GM23338 (cell line): Measurements from ENCODE around the gene HTR3E. TPM values are rescaled to one million over a fixed set of nuclear protein-coding genes. Genes with fewer than 3 reads are reported as not detected.

Source experiments
- ATAC-seq: fragments of 200-7000 bp; cut with Tn5 transposase; 3 replicates; pipeline ENCODE4 v1.9.1; 2020
- DNase-seq: peaks from one replicate; pipeline ENCODE4 v3.0.0-alpha.2; 2015; ENCODE audit warnings: low spot score
- H2AFZ ChIP-seq: fragments of 200-600 bp; sonication (generic); 2 replicates; pipeline ENCODE4 v1.8.0; 2016; ENCODE audit warnings: antibody characterized with exemption, mild to moderate bottlenecking, moderate library complexity
- H3F3A ChIP-seq: fragments of 200-600 bp; sonication (generic); replicated peaks from 2 replicates; pipeline ENCODE4 v1.8.0; 2017; ENCODE audit warnings: antibody characterized with exemption, mixed run types, low read depth
- H3K27ac ChIP-seq: fragments of 200-600 bp; sonication (generic); 2 replicates; pipeline ENCODE4 v1.6.1; 2016; ENCODE audit warnings: low read depth
- H3K27me3 ChIP-seq: fragments of 200-600 bp; sonication (generic); 2 replicates; pipeline ENCODE4 v1.8.0; 2016; ENCODE audit warnings: mild to moderate bottlenecking, mixed run types, moderate library complexity; ENCODE audit not compliant: insufficient read depth
- H3K36me3 ChIP-seq: fragments of 200-600 bp; sonication (generic); 2 replicates; pipeline ENCODE4 v1.8.0; 2016; ENCODE audit warnings: mild to moderate bottlenecking; ENCODE audit not compliant: insufficient read depth
- H3K4me1 ChIP-seq: fragments of 200-600 bp; sonication (generic); 2 replicates; pipeline ENCODE4 v1.8.0; 2016; ENCODE audit warnings: mild to moderate bottlenecking, moderate library complexity; ENCODE audit not compliant: insufficient read depth
- H3K4me2 ChIP-seq: fragments of 200-600 bp; sonication (generic); 2 replicates; pipeline ENCODE4 v1.7.1; 2017; ENCODE audit warnings: mixed run types
- H3K4me3 ChIP-seq: fragments of 200-600 bp; sonication (generic); 2 replicates; pipeline ENCODE4 v1.6.1; 2016; ENCODE audit warnings: mixed run types
- H3K79me2 ChIP-seq: fragments of 200-600 bp; sonication (generic); replicated peaks from 2 replicates; pipeline ENCODE4 v1.8.0; 2017; ENCODE audit warnings: mild to moderate bottlenecking; ENCODE audit not compliant: insufficient read depth
- H3K9me2 ChIP-seq: fragments of 200-600 bp; sonication (generic); 2 replicates; pipeline ENCODE4 v1.8.0; 2017; ENCODE audit not compliant: insufficient read depth
- H4K20me1 ChIP-seq: fragments of 200-600 bp; sonication (generic); replicated peaks from 2 replicates; pipeline ENCODE4 v1.8.0; 2017; ENCODE audit warnings: mild to moderate bottlenecking; ENCODE audit not compliant: insufficient read depth
- H3K27ac Mint-ChIP-seq: 2 replicates; pipeline ENCODE4 v1.8.0; 2020; ENCODE audit warnings: inconsistent platforms, mild to moderate bottlenecking, moderate library complexity, mixed read lengths
- H3K27me3 Mint-ChIP-seq: 3 replicates; pipeline ENCODE4 v1.8.0; 2022; ENCODE audit warnings: low read depth, mild to moderate bottlenecking, moderate library complexity, mixed read lengths, inconsistent platforms; ENCODE audit not compliant: insufficient read depth, poor library complexity
- H3K36me3 Mint-ChIP-seq: 3 replicates; pipeline ENCODE4 v1.8.0; 2021; ENCODE audit warnings: low read depth, mild to moderate bottlenecking, inconsistent platforms, moderate library complexity, mixed read lengths
- H3K4me1 Mint-ChIP-seq: 3 replicates; pipeline ENCODE4 v1.8.0; 2020; ENCODE audit warnings: mild to moderate bottlenecking, inconsistent platforms, mixed read lengths
- H3K4me3 Mint-ChIP-seq: 3 replicates; pipeline ENCODE4 v1.8.0; 2021; ENCODE audit warnings: moderate library complexity, mild to moderate bottlenecking, inconsistent platforms, mixed read lengths
- H3K9me3 Mint-ChIP-seq: 3 replicates; pipeline ENCODE4 v1.8.0; 2020; ENCODE audit warnings: moderate library complexity, mild to moderate bottlenecking, inconsistent platforms, mixed read lengths
- CREB1 ChIP-seq: fragments of 250-450 bp; sonication (Bioruptor Pico); IDR thresholded peaks from 2 replicates; pipeline ENCODE4 v1.5.0; 2020; ENCODE audit warnings: low read depth, mild to moderate bottlenecking, moderate library complexity
- EZH2 ChIP-seq: fragments of 200-600 bp; sonication (generic); IDR thresholded peaks from one replicate; pipeline ENCODE4 v1.8.0; 2017; ENCODE audit warnings: antibody characterized with exemption, mild to moderate bottlenecking, low read depth; ENCODE audit not compliant: unreplicated experiment
- JUNB ChIP-seq: IDR thresholded peaks from one replicate; pipeline ENCODE4 v1.6.1; 2016; ENCODE audit warnings: antibody characterized with exemption; ENCODE audit not compliant: unreplicated experiment
- STAT1 ChIP-seq: IDR thresholded peaks from one replicate; pipeline ENCODE4 v1.6.1; 2016; ENCODE audit warnings: antibody characterized with exemption; ENCODE audit not compliant: unreplicated experiment
- ZNF114 ChIP-seq: fragments of 250-450 bp; sonication (Bioruptor Pico); IDR thresholded peaks from 2 replicates; pipeline ENCODE4 v1.5.0; 2020; ENCODE audit warnings: mild to moderate bottlenecking, moderate library complexity
- ZNF331 ChIP-seq: fragments of 250-450 bp; sonication (Bioruptor Pico); IDR thresholded peaks from 2 replicates; pipeline ENCODE4 v1.5.0; 2020; ENCODE audit warnings: low read depth, mild to moderate bottlenecking, moderate library complexity
- polyA plus RNA-seq: library from polyadenylated mRNA; unstranded; fragments of >200 nt; fragmentation: Nextera tagmentation; extraction: Ambion mirVana; gene quantifications from 2 replicates; pipeline ENCODE4 v1.2.1, GENCODE V29; 2016
- total RNA-seq: library from RNA; depleted of rRNA; stranded (reverse); fragments of >200 nt; shearing (Covaris generic); gene quantifications from 2 replicates; pipeline ENCODE4 v1.2.3, GENCODE V29; 2014
- TF ChIP-seq, protein P1 (sequence below), 2 experiments: fragments of 200-600 bp in 1 of 2; sonication (generic) in 1 of 2; conservative IDR thresholded peaks; 2 replicates each; pipeline versions ENCODE4 v1.5.1 to v1.6.1; 2016 to 2017; ENCODE audit warnings: antibody characterized with exemption in 2 of 2, low read depth in 2 of 2, mild to moderate bottlenecking in 2 of 2, moderate library complexity in 1 of 2
- TF ChIP-seq, protein P2 (sequence below): IDR thresholded peaks from one replicate; pipeline ENCODE4 v1.6.1; 2018; ENCODE audit warnings: antibody characterized with exemption; ENCODE audit not compliant: unreplicated experiment
- TF ChIP-seq, protein P3 (sequence below): fragments of 250-450 bp; sonication (Bioruptor Pico); IDR thresholded peaks from 2 replicates; pipeline ENCODE4 v1.5.0; 2020; ENCODE audit warnings: mild to moderate bottlenecking, moderate library complexity

Gene HTR3E
- total and polyA plus RNA-seq, 2 experiments from 2014 or later: not detected

DNA sequence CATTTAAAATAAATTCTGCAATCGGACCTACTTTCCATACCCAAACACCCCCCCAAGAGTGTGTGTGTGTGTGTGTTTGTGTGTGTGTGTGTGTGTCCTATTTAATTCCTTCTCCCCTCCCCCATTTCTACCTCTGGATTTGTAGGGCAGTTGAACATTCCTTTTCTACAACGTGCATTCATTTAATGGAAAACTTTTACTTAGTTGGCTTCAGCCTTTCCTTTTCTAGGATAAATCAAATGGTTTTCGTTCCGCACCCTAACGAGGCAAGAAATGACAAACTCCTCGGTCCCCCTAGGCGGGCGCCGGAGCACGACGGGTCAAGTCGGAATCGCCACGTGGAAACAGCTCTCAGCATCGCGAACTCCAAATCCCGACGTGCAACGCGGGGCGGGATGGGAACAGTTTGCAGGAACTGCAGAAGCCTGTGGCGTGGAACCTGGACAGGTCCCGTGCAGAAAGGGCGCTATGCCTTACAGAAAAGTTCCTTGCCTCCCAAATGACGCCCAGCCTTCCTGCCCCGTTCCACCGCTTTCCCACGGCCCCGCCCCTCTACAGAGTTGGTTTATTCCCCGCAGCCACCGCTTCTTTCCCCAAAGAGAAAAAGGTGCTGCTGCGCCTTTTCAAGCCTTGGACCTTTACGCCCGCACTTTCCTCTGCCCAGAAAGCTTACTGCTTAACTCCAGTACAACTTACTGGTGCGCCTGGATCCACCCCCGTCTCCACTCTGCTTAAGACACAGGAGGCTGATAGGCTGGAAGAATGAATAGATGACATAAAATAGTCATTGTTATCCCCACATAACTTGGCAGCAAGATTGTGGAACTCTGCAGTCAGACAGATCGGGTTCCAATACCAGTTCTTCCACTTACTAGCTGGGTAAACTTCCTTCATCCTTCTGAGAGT is 37.2 kb downstream of the HTR3E start (continued):
- TF ChIP-seq, protein P1, sequence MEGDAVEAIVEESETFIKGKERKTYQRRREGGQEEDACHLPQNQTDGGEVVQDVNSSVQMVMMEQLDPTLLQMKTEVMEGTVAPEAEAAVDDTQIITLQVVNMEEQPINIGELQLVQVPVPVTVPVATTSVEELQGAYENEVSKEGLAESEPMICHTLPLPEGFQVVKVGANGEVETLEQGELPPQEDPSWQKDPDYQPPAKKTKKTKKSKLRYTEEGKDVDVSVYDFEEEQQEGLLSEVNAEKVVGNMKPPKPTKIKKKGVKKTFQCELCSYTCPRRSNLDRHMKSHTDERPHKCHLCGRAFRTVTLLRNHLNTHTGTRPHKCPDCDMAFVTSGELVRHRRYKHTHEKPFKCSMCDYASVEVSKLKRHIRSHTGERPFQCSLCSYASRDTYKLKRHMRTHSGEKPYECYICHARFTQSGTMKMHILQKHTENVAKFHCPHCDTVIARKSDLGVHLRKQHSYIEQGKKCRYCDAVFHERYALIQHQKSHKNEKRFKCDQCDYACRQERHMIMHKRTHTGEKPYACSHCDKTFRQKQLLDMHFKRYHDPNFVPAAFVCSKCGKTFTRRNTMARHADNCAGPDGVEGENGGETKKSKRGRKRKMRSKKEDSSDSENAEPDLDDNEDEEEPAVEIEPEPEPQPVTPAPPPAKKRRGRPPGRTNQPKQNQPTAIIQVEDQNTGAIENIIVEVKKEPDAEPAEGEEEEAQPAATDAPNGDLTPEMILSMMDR (conservative IDR thresholded peaks at IDR 0.05; ENCODE audit: low read depth in 2 of 2): no peak
- TF ChIP-seq, protein P2, sequence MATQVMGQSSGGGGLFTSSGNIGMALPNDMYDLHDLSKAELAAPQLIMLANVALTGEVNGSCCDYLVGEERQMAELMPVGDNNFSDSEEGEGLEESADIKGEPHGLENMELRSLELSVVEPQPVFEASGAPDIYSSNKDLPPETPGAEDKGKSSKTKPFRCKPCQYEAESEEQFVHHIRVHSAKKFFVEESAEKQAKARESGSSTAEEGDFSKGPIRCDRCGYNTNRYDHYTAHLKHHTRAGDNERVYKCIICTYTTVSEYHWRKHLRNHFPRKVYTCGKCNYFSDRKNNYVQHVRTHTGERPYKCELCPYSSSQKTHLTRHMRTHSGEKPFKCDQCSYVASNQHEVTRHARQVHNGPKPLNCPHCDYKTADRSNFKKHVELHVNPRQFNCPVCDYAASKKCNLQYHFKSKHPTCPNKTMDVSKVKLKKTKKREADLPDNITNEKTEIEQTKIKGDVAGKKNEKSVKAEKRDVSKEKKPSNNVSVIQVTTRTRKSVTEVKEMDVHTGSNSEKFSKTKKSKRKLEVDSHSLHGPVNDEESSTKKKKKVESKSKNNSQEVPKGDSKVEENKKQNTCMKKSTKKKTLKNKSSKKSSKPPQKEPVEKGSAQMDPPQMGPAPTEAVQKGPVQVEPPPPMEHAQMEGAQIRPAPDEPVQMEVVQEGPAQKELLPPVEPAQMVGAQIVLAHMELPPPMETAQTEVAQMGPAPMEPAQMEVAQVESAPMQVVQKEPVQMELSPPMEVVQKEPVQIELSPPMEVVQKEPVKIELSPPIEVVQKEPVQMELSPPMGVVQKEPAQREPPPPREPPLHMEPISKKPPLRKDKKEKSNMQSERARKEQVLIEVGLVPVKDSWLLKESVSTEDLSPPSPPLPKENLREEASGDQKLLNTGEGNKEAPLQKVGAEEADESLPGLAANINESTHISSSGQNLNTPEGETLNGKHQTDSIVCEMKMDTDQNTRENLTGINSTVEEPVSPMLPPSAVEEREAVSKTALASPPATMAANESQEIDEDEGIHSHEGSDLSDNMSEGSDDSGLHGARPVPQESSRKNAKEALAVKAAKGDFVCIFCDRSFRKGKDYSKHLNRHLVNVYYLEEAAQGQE: no peak

GRCh38 chr3:184134746-184135148 is 37.9 kb downstream of the HTR3E start:
- peak; percentile 3; the same call in 2 of the 3 replicates for ATAC-seq
- TF ChIP-seq CREB1 (CRISPR knock-in tag): no peak
- TF ChIP-seq STAT1: no peak
- TF ChIP-seq JUNB: no peak
- TF ChIP-seq, protein P3, sequence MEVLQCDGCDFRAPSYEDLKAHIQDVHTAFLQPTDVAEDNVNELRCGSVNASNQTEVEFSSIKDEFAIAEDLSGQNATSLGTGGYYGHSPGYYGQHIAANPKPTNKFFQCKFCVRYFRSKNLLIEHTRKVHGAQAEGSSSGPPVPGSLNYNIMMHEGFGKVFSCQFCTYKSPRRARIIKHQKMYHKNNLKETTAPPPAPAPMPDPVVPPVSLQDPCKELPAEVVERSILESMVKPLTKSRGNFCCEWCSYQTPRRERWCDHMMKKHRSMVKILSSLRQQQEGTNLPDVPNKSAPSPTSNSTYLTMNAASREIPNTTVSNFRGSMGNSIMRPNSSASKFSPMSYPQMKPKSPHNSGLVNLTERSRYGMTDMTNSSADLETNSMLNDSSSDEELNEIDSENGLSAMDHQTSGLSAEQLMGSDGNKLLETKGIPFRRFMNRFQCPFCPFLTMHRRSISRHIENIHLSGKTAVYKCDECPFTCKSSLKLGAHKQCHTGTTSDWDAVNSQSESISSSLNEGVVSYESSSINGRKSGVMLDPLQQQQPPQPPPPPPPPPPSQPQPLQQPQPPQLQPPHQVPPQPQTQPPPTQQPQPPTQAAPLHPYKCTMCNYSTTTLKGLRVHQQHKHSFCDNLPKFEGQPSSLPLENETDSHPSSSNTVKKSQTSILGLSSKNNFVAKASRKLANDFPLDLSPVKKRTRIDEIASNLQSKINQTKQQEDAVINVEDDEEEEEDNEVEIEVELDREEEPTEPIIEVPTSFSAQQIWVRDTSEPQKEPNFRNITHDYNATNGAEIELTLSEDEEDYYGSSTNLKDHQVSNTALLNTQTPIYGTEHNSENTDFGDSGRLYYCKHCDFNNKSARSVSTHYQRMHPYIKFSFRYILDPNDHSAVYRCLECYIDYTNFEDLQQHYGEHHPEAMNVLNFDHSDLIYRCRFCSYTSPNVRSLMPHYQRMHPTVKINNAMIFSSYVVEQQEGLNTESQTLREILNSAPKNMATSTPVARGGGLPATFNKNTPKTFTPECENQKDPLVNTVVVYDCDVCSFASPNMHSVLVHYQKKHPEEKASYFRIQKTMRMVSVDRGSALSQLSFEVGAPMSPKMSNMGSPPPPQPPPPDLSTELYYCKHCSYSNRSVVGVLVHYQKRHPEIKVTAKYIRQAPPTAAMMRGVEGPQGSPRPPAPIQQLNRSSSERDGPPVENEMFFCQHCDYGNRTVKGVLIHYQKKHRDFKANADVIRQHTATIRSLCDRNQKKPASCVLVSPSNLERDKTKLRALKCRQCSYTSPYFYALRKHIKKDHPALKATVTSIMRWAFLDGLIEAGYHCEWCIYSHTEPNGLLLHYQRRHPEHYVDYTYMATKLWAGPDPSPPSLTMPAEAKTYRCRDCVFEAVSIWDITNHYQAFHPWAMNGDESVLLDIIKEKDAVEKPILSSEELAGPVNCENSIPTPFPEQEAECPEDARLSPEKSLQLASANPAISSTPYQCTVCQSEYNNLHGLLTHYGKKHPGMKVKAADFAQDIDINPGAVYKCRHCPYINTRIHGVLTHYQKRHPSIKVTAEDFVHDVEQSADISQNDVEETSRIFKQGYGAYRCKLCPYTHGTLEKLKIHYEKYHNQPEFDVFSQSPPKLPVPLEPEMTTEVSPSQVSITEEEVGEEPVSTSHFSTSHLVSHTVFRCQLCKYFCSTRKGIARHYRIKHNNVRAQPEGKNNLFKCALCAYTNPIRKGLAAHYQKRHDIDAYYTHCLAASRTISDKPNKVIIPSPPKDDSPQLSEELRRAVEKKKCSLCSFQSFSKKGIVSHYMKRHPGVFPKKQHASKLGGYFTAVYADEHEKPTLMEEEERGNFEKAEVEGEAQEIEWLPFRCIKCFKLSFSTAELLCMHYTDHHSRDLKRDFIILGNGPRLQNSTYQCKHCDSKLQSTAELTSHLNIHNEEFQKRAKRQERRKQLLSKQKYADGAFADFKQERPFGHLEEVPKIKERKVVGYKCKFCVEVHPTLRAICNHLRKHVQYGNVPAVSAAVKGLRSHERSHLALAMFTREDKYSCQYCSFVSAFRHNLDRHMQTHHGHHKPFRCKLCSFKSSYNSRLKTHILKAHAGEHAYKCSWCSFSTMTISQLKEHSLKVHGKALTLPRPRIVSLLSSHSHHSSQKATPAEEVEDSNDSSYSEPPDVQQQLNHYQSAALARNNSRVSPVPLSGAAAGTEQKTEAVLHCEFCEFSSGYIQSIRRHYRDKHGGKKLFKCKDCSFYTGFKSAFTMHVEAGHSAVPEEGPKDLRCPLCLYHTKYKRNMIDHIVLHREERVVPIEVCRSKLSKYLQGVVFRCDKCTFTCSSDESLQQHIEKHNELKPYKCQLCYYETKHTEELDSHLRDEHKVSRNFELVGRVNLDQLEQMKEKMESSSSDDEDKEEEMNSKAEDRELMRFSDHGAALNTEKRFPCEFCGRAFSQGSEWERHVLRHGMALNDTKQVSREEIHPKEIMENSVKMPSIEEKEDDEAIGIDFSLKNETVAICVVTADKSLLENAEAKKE (CRISPR knock-in tag): no peak
- TF ChIP-seq, protein P1 (conservative IDR thresholded peaks at IDR 0.05; ENCODE audit: low read depth in 2 of 2): no peak
- no peak for TF ChIP-seq ZNF114 (CRISPR knock-in tag)
- TF ChIP-seq ZNF331 (CRISPR knock-in tag): no peak
- TF ChIP-seq EZH2: no peak

More at GRCh38 chr3:184134746-184135148, 37.9 kb downstream of the HTR3E start:
- peaks cover 7% of the 10 kb centered on the region; the same call in 1 of the 2 replicates for H3F3A ChIP-seq
- H3K27me3 ChIP-seq: no peaks in the 10 kb centered on the region
- no peak for DNase-seq
- H3K4me3 ChIP-seq: peak overlapping the region; percentile 89
- H3K4me3 Mint-ChIP-seq: peak overlapping the region; percentile 95
- peak overlapping the region; percentile 23 for H2AFZ ChIP-seq
- H3K27me3 Mint-ChIP-seq: peaks cover 15% of the 10 kb centered on the region
- H3K4me2 ChIP-seq: peak overlapping the region; percentile 100
- H3K36me3 Mint-ChIP-seq: peaks cover 9% of the 10 kb centered on the region; the same call in 1 of the 3 replicates
- H3K27ac Mint-ChIP-seq: peak overlapping the region; percentile 90
- peaks cover 16% of the 10 kb centered on the region for H3K4me1 Mint-ChIP-seq
- no peaks in the 10 kb centered on the region for H3K9me2 ChIP-seq
- peak overlapping the region; percentile 53; the same call in 1 of the 2 replicates for H3K27ac ChIP-seq
- no peaks in the 10 kb centered on the region for H3K9me3 Mint-ChIP-seq
- 0 out of 2 replicates have a peak, but pooled peaks cover 5% of the 10 kb centered on the region for H3K36me3 ChIP-seq
- H3K79me2 ChIP-seq: peaks cover 42% of the 10 kb centered on the region
- H4K20me1 ChIP-seq: peaks cover 4% of the 10 kb centered on the region
- peaks cover 7% of the 10 kb centered on the region; the same call in 1 of the 2 replicates for H3K4me1 ChIP-seq
